ENCODE measurements around the gene RFX6.
"Not testable (repeated sequence)": the region's sequence is repeated elsewhere in the genome, so short reads cannot be mapped to it uniquely, and the experiment has no call there.

Gene RFX6

GRCh38 chr6:116876635-116877611 lies at the start of gene RFX6:
RFX6 (plus strand) TSS chr6:116877242; CDS start chr6:116877276, 34 bp downstream.
- no peak for DNase-seq

GRCh38 chr6:116827561-116828240 lies 49.3 kb upstream of the RFX6 start:
- no peak for DNase-seq

GRCh38 chr6:116828983-116829382 lies 48.1 kb upstream of the RFX6 start, which contains the start of gene GPRC6A:
GPRC6A (minus strand) TSS chr6:116829083; CDS start chr6:116829013, 70 bp downstream.
- no peak for DNase-seq

- DNase-seq, result not testable (repeated sequence)
Measured at GRCh38 chr6:116834526-116834925, 42.5 kb upstream of the RFX6 start.

GRCh38 chr6:116836606-116837342 lies 40.3 kb upstream of the RFX6 start:
- no peak for DNase-seq

- no peak for DNase-seq
Measured at GRCh38 chr6:116840091-116840490, 37.0 kb upstream of the RFX6 start.

- no peak for DNase-seq
Measured at GRCh38 chr6:116842459-116842858, 34.6 kb upstream of the RFX6 start.

- peak; percentile 10 to 25 for DNase-seq
Measured at GRCh38 chr6:116847227-116847626, 29.8 kb upstream of the RFX6 start.

GRCh38 chr6:116858060-116858459 lies 19.0 kb upstream of the RFX6 start:
- DNase-seq, result no peak

- no peak for DNase-seq
Measured at GRCh38 chr6:116859264-116859663, 17.8 kb upstream of the RFX6 start.

GRCh38 chr6:116866281-116866871 lies 10.7 kb upstream of the RFX6 start:
- no peak for DNase-seq

- no peak for DNase-seq
Measured at GRCh38 chr6:116872771-116873170, 4.3 kb upstream of the RFX6 start.

GRCh38 chr6:116876107-116876506 lies 935 bp upstream of the RFX6 start:
- no peak for DNase-seq

- no peak for DNase-seq
Measured at GRCh38 chr6:116877743-116878142, 701 bp downstream of the RFX6 start.

- no peak for DNase-seq
Measured at GRCh38 chr6:116881236-116881635, 4.2 kb downstream of the RFX6 start.

- DNase-seq, result no peak
Measured at GRCh38 chr6:116883005-116883404, 6.0 kb downstream of the RFX6 start.

- DNase-seq, result no peak
Measured at GRCh38 chr6:116884530-116884929, 7.5 kb downstream of the RFX6 start.

- DNase-seq, result no peak
Measured at GRCh38 chr6:116887168-116887567, 10.1 kb downstream of the RFX6 start.

- DNase-seq, result no peak
Measured at GRCh38 chr6:116887894-116888293, 10.9 kb downstream of the RFX6 start.

GRCh38 chr6:116888732-116889360 lies 11.8 kb downstream of the RFX6 start:
- no peak for DNase-seq

- no peak for DNase-seq
Measured at GRCh38 chr6:116894669-116895068, 17.6 kb downstream of the RFX6 start.

- no peak for DNase-seq
Measured at GRCh38 chr6:116895935-116896334, 18.9 kb downstream of the RFX6 start.
